Activated T-cell treated with anti-CD3 and anti-CD28 coated beads, Interleukin-2, amount 50 U/mL, for 48 hours (primary cell): ENCODE results near the gene ZBTB5.
"Not testable (repeated sequence)": the region's sequence is repeated elsewhere in the genome, so short reads cannot be mapped to it uniquely, and the experiment has no call there.

Source experiments
- DNase-seq, 2 experiments: peaks; one replicate each; pipeline ENCODE4 v3.0.0-alpha.2; 2020

Gene ZBTB5

GRCh38 chr9:37485389-37486255 is 20.4 kb upstream of the ZBTB5 start, which contains the start of gene POLR1E:
POLR1E (plus strand) TSS chr9:37485948; CDS start chr9:37486048, 100 bp downstream.
- peak; percentile 98 to 99 for DNase-seq

GRCh38 chr9:37480759-37481158 is 15.5 kb upstream of the ZBTB5 start:
- peak in 1 of 2 experiments; percentile 14 for DNase-seq

- not testable (repeated sequence) for DNase-seq
These were observed 12.9 kb upstream of the ZBTB5 start for GRCh38 chr9:37477987-37478619.

- not testable (repeated sequence) for DNase-seq
These were observed 12.2 kb upstream of the ZBTB5 start for GRCh38 chr9:37477443-37477842.

GRCh38 chr9:37476930-37477329 is 11.7 kb upstream of the ZBTB5 start:
- no peak for DNase-seq

GRCh38 chr9:37474438-37474837 is 9.2 kb upstream of the ZBTB5 start:
- DNase-seq = no peak

GRCh38 chr9:37473982-37474381 is 8.7 kb upstream of the ZBTB5 start:
- not testable (repeated sequence) for DNase-seq

- DNase-seq = no peak
These were observed 6.9 kb upstream of the ZBTB5 start for GRCh38 chr9:37471942-37472684.

GRCh38 chr9:37468620-37469019 is 3.4 kb upstream of the ZBTB5 start:
- no peak for DNase-seq

GRCh38 chr9:37467530-37467929 is 2.3 kb upstream of the ZBTB5 start:
- not testable (repeated sequence) for DNase-seq

- DNase-seq = peak in 1 of 2 experiments; percentile 52
These were observed 923 bp upstream of the ZBTB5 start for GRCh38 chr9:37466037-37466709.

GRCh38 chr9:37464426-37465248 is 613 bp downstream of the ZBTB5 start:
- DNase-seq = no peak

GRCh38 chr9:37464006-37464405 is 1.2 kb downstream of the ZBTB5 start:
- DNase-seq = no peak

GRCh38 chr9:37456817-37457216 is 8.4 kb downstream of the ZBTB5 start:
- no peak for DNase-seq

- no peak for DNase-seq
These were observed 9.2 kb downstream of the ZBTB5 start for GRCh38 chr9:37455884-37456647.

GRCh38 chr9:37454238-37454637 is 11.0 kb downstream of the ZBTB5 start:
- DNase-seq = no peak

GRCh38 chr9:37453827-37454226 is 11.4 kb downstream of the ZBTB5 start:
- DNase-seq = no peak

GRCh38 chr9:37452611-37453010 is 12.6 kb downstream of the ZBTB5 start:
- no peak for DNase-seq

- DNase-seq = no peak
These were observed 13.6 kb downstream of the ZBTB5 start for GRCh38 chr9:37451628-37452027.

GRCh38 chr9:37449862-37450632 is 15.2 kb downstream of the ZBTB5 start:
- no peak for DNase-seq
